GM12878 (cell line): ENCODE results near the gene CLPTM1. TPM values are rescaled to one million over a fixed set of nuclear protein-coding genes. Genes with fewer than 3 reads are reported as not detected.
A peak's percentile ranks its signal among the peaks of the same experiment; 100 is the strongest.

Source experiments
- ATF7 ChIP-seq: fragments of 450-650 bp; IDR thresholded peaks from 2 replicates; pipeline ENCODE4 v1.6.1; 2016; ENCODE audit warnings: low read depth, mild to moderate bottlenecking
- CHD4 ChIP-seq: fragments of 200-600 bp; sonication (generic); IDR thresholded peaks from 2 replicates; pipeline ENCODE4 v1.6.1; 2016; ENCODE audit warnings: mild to moderate bottlenecking
- CREB1 ChIP-seq: IDR thresholded peaks from 2 replicates; pipeline ENCODE4 v1.6.1; 2012; ENCODE audit warnings: low read depth, mild to moderate bottlenecking, inconsistent platforms
- DPF2 ChIP-seq: fragments of 450-650 bp; IDR thresholded peaks from 2 replicates; pipeline ENCODE4 v1.6.1; 2017; ENCODE audit warnings: mild to moderate bottlenecking
- ESRRA ChIP-seq: IDR thresholded peaks from 2 replicates; pipeline ENCODE4 v1.6.1; 2012; ENCODE audit warnings: mild to moderate bottlenecking, low read length, improper control_type of control experiment
- FOXM1 ChIP-seq: IDR thresholded peaks from 2 replicates; pipeline ENCODE4 v1.6.1; 2012; ENCODE audit warnings: low read depth, mild to moderate bottlenecking, inconsistent platforms, low read length, moderate library complexity
- KAT2A ChIP-seq: conservative IDR thresholded peaks from 2 replicates; pipeline ENCODE4 v1.6.1; 2011; ENCODE audit warnings: low read depth, low read length; ENCODE audit not compliant: control insufficient read depth
- MXI1 ChIP-seq: fragments of 150-350 bp; IDR thresholded peaks from 2 replicates; pipeline ENCODE4 v1.6.1; 2011; ENCODE audit warnings: low read depth, mild to moderate bottlenecking, inconsistent platforms, low read length, improper control_type of control experiment
- NR2F1 ChIP-seq: fragments of 450-650 bp; conservative IDR thresholded peaks from 2 replicates; pipeline ENCODE4 v1.6.1; 2017; ENCODE audit warnings: mild to moderate bottlenecking
- RB1 ChIP-seq: fragments of 450-650 bp; formaldehyde crosslinking; IDR thresholded peaks from 2 replicates; pipeline ENCODE4 v1.6.1; 2017; ENCODE audit warnings: mild to moderate bottlenecking, borderline replicate concordance
- RUNX3 ChIP-seq: IDR thresholded peaks from 2 replicates; pipeline ENCODE4 v1.6.1; 2012; ENCODE audit warnings: low read length, inconsistent platforms
- SMC3 ChIP-seq: IDR thresholded peaks from 2 replicates; pipeline ENCODE4 v1.6.1; 2011; ENCODE audit warnings: low read length, improper control_type of control experiment, borderline replicate concordance
- SREBF1 ChIP-seq: IDR thresholded peaks from 2 replicates; pipeline ENCODE4 v1.6.1; 2012; ENCODE audit warnings: mild to moderate bottlenecking, low read length
- ZBED1 ChIP-seq: IDR thresholded peaks from 2 replicates; pipeline ENCODE4 v1.6.1; 2016; ENCODE audit warnings: borderline replicate concordance
- ZNF622 ChIP-seq: fragments of 450-650 bp; IDR thresholded peaks from 2 replicates; pipeline ENCODE4 v1.6.1; 2017; ENCODE audit warnings: mild to moderate bottlenecking, inconsistent platforms
- ZZZ3 ChIP-seq: IDR thresholded peaks from 2 replicates; pipeline ENCODE4 v1.6.1; 2011; ENCODE audit warnings: low read depth; ENCODE audit not compliant: control insufficient read depth, insufficient read length
- polyA plus RNA-seq, 11 experiments: library from polyadenylated mRNA; depleted of rRNA in 4 of 11; unstranded in 6 of 11; stranded (reverse) in 5 of 11; fragments of >200 nt; fragmentation: Nextera tagmentation in 4 of 11; fragmentation: Illumina TruSeq in 1 of 11; extraction: Ambion mirVana in 4 of 11; extraction: Trizol in 1 of 11; gene quantifications; 1 replicate in 1 of 11; 2 replicates in 10 of 11; pipeline versions ENCODE4 v1.2.1 to v1.2.3, GENCODE V29; 2011 to 2016; ENCODE audit warnings: inconsistent platforms in 2 of 11, missing spikeins in 2 of 11, low read depth in 1 of 11
- total RNA-seq, 4 experiments: library from RNA; depleted of rRNA in 3 of 4; stranded (reverse); fragments of >200 nt in 3 of 4; fragmentation: Illumina TruSeq in 1 of 4; extraction: Trizol in 1 of 4; gene quantifications; 2 replicates each; pipeline versions ENCODE4 v1.2.1 to v1.2.3, GENCODE V29; 2013 to 2021
- TF ChIP-seq, protein P1 (sequence below): fragments of 150-350 bp; IDR thresholded peaks from 2 replicates; pipeline ENCODE4 v1.6.1; 2014; ENCODE audit warnings: mild to moderate bottlenecking, low read depth, low read length
- TF ChIP-seq, protein P2 (sequence below): fragments of 450-650 bp; formaldehyde crosslinking; IDR thresholded peaks from 2 replicates; pipeline ENCODE4 v1.5.0; 2022; ENCODE audit warnings: mild to moderate bottlenecking, missing genetic modification characterization
- TF ChIP-seq, protein P3 (sequence below): fragments of 450-650 bp; formaldehyde crosslinking; IDR thresholded peaks from 2 replicates; pipeline ENCODE4 v1.4.0; 2020; ENCODE audit warnings: mild to moderate bottlenecking, moderate library complexity
- TF ChIP-seq, protein P4 (sequence below): IDR thresholded peaks from 2 replicates; pipeline ENCODE4 v1.6.1; 2011; ENCODE audit warnings: borderline replicate concordance, low read depth, mild to moderate bottlenecking, moderate library complexity, mixed read lengths, low read length; ENCODE audit not compliant: insufficient read depth; ENCODE audit errors: extremely low read length

CLPTM1 gene
- total and polyA plus RNA-seq, 10 of the 15 experiments (the other 5 are each of a cell fraction or from before 2014, with no cell fraction given), result 0.42 to 72.6 (median 35.2) TPM

DNA sequence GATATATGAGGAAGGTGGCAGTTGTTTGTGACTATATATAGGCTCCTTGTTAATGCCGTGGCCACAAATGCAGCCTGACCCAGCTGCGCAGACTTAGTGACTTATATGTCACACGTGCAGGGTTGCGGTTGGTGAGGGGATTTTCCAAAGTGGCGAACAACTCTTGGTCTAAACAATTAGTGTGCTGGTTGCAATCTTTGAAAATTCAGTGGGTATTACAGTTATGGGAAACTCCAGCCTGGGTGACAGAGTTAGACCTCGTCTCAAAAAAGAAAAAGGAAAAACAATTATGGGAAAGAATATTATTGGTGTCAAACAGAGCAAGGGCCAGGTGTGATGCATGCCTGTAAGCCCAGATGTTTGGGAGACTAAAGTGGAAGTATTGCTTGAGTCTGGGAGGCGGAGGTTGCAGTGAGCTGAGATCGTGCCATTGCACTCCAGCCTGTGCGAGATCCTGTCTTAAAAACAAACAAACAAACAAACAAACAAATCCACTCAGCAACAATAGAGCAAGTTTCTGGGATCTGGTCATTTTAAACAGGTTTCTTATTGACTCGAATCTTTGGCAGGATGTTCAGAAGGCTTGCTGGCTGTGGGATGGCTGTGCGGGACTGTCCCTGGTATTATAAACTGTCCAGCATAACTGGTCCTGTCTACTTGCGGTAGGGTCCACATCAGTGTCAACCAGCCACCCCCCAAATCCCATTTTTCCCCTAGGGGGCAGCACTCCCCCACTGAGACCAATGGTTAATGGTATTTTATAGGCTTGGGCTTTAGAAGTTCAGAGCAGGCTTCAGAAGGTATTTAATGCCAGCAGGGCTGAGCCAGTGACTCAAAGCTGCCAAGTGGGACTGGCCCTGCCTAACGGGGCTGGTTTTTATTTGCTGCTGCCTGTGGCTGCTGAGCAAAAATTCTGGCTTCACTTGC, 61.5 kb downstream of the CLPTM1 start (continued):
- TF ChIP-seq, protein P1, sequence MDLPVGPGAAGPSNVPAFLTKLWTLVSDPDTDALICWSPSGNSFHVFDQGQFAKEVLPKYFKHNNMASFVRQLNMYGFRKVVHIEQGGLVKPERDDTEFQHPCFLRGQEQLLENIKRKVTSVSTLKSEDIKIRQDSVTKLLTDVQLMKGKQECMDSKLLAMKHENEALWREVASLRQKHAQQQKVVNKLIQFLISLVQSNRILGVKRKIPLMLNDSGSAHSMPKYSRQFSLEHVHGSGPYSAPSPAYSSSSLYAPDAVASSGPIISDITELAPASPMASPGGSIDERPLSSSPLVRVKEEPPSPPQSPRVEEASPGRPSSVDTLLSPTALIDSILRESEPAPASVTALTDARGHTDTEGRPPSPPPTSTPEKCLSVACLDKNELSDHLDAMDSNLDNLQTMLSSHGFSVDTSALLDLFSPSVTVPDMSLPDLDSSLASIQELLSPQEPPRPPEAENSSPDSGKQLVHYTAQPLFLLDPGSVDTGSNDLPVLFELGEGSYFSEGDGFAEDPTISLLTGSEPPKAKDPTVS, result 0 out of 2 replicates have a peak, but pooled peaks have one; percentile 23
- TF ChIP-seq SREBF1 (no peak), ZNF622 (no peak), FOXM1 (peak; percentile 77; the same call in 1 of the 2 replicates), RUNX3 (peak; percentile 99), CHD4 (no peak; the same call in 1 of the 2 replicates), ZBED1 (0 out of 2 replicates have a peak, but pooled peaks have one; percentile 44), SMC3 (peak; percentile 70), DPF2 (peak; percentile 81; the same call in 1 of the 2 replicates), RB1 (0 out of 2 replicates have a peak, but pooled peaks have one; percentile 12), ATF7 (peak; percentile 87), ESRRA (no peak), MXI1 (peak; percentile 28), CREB1 (peak; percentile 53; the same call in 1 of the 2 replicates), ZZZ3 (no peak), KAT2A (no peak), NR2F1 (peak; percentile 92)
- TF ChIP-seq, protein P2, sequence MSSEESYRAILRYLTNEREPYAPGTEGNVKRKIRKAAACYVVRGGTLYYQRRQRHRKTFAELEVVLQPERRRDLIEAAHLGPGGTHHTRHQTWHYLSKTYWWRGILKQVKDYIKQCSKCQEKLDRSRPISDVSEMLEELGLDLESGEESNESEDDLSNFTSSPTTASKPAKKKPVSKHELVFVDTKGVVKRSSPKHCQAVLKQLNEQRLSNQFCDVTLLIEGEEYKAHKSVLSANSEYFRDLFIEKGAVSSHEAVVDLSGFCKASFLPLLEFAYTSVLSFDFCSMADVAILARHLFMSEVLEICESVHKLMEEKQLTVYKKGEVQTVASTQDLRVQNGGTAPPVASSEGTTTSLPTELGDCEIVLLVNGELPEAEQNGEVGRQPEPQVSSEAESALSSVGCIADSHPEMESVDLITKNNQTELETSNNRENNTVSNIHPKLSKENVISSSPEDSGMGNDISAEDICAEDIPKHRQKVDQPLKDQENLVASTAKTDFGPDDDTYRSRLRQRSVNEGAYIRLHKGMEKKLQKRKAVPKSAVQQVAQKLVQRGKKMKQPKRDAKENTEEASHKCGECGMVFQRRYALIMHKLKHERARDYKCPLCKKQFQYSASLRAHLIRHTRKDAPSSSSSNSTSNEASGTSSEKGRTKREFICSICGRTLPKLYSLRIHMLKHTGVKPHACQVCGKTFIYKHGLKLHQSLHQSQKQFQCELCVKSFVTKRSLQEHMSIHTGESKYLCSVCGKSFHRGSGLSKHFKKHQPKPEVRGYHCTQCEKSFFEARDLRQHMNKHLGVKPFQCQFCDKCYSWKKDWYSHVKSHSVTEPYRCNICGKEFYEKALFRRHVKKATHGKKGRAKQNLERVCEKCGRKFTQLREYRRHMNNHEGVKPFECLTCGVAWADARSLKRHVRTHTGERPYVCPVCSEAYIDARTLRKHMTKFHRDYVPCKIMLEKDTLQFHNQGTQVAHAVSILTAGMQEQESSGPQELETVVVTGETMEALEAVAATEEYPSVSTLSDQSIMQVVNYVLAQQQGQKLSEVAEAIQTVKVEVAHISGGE (CRISPR knock-in tag), result no peak
- TF ChIP-seq, protein P3, sequence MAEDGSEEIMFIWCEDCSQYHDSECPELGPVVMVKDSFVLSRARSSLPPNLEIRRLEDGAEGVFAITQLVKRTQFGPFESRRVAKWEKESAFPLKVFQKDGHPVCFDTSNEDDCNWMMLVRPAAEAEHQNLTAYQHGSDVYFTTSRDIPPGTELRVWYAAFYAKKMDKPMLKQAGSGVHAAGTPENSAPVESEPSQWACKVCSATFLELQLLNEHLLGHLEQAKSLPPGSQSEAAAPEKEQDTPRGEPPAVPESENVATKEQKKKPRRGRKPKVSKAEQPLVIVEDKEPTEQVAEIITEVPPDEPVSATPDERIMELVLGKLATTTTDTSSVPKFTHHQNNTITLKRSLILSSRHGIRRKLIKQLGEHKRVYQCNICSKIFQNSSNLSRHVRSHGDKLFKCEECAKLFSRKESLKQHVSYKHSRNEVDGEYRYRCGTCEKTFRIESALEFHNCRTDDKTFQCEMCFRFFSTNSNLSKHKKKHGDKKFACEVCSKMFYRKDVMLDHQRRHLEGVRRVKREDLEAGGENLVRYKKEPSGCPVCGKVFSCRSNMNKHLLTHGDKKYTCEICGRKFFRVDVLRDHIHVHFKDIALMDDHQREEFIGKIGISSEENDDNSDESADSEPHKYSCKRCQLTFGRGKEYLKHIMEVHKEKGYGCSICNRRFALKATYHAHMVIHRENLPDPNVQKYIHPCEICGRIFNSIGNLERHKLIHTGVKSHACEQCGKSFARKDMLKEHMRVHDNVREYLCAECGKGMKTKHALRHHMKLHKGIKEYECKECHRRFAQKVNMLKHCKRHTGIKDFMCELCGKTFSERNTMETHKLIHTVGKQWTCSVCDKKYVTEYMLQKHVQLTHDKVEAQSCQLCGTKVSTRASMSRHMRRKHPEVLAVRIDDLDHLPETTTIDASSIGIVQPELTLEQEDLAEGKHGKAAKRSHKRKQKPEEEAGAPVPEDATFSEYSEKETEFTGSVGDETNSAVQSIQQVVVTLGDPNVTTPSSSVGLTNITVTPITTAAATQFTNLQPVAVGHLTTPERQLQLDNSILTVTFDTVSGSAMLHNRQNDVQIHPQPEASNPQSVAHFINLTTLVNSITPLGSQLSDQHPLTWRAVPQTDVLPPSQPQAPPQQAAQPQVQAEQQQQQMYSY (CRISPR knock-in tag), result no peak
- TF ChIP-seq, protein P4, sequence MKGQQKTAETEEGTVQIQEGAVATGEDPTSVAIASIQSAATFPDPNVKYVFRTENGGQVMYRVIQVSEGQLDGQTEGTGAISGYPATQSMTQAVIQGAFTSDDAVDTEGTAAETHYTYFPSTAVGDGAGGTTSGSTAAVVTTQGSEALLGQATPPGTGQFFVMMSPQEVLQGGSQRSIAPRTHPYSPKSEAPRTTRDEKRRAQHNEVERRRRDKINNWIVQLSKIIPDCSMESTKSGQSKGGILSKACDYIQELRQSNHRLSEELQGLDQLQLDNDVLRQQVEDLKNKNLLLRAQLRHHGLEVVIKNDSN, result peak; percentile 61
